Heart left ventricle (tissue), 13 donors: ENCODE results near the gene MALSU1.

Experiments used
- CTCF ChIP-seq, 12 donors: fragments of 200-600 bp; sonication (generic) in 4 of 12; IDR thresholded peaks; one replicate each; pipeline versions ENCODE4 v1.5.0 to v1.8.0; 2018 to 2022; ENCODE audit warnings: antibody characterized with exemption in 12 of 12, mild to moderate bottlenecking in 5 of 12
- POLR2A ChIP-seq, 2 donors: fragments of 450-650 bp; IDR thresholded peaks; one replicate each; pipeline ENCODE4 v1.6.1; 2017; ENCODE audit warnings: antibody characterized with exemption in 2 of 2, mild to moderate bottlenecking in 2 of 2, moderate library complexity in 2 of 2
- donor health status: ischemic (EF 13 %, LVEDD 7.1; RV severe dilation, severe dysfunction).
- donor health status: DM: no; HTN: yes; CAD: no.
- donor health status: DM: no; HTN: no; CAD: no.
- donor health status: ischemic (EF 25% LVEDD 6.9; RV normal size, moderate dysfunction).
- donor health status: ischemic (EF 25% LVEDD 5.7; RV mildly dilated, moderate dysfunction).
- donor health status: ischemic (EF 35%, LVEDD 5.7; RV mildly dilated, moderate dysfunction).
- donor health status: nonischemic (EF 11% LVEDD 7.7; RV severe dilation, severe dysfunction).
- donor health status: DM: yes; HTN: yes; CAD: no.
- donor health status: PGD.
- donor health status: ischemic (EF 29% LVEDD 5.4; RV normal size, mild dysfunction).
- donor health status: nonischemic (EF 23%, LVEDD 6.1; RV moderate dilation, normal function).

- no peak for TF ChIP-seq CTCF (IDR thresholded peaks at IDR 0.05)
- no peak for TF ChIP-seq POLR2A (IDR thresholded peaks at IDR 0.05)
These were observed 59.1 kb downstream of the MALSU1 start for GRCh38 chr7:23358152-23358674.
